DOHH2 (cell line): Measurements from ENCODE around the gene KPNA6.
A peak's percentile ranks its signal among the peaks of the same experiment; 100 is the strongest.
"Not testable (repeated sequence)": the region's sequence is repeated elsewhere in the genome, so short reads cannot be mapped to it uniquely, and the experiment has no call there.

Experiments used
- H3F3A ChIP-seq: fragments of 200-600 bp; sonication (generic), shearing (Covaris generic); 2 replicates; pipeline ENCODE4 v1.6.0; 2016; ENCODE audit warnings: antibody characterized with exemption, mild to moderate bottlenecking; ENCODE audit not compliant: control insufficient read depth, insufficient read depth
- H3K27ac ChIP-seq: fragments of 200-600 bp; sonication (generic); 2 replicates; pipeline ENCODE4 v1.5.1; 2014; ENCODE audit warnings: low read depth, mild to moderate bottlenecking, low read length, moderate library complexity
- H3K27me3 ChIP-seq: fragments of 200-600 bp; sonication (generic); 2 replicates; pipeline ENCODE4 v1.6.1; 2014; ENCODE audit warnings: mild to moderate bottlenecking, low read length, mixed read lengths; ENCODE audit not compliant: control insufficient read depth
- H3K36me3 ChIP-seq: fragments of 200-600 bp; sonication (generic); 2 replicates; pipeline ENCODE4 v1.6.1; 2014; ENCODE audit warnings: mild to moderate bottlenecking, low read length, moderate library complexity, mixed read lengths; ENCODE audit not compliant: control insufficient read depth
- H3K4me1 ChIP-seq: fragments of 200-600 bp; sonication (generic); 2 replicates; pipeline ENCODE4 v1.6.1; 2014; ENCODE audit warnings: mild to moderate bottlenecking, low read length, mixed read lengths; ENCODE audit not compliant: control insufficient read depth
- H3K4me2 ChIP-seq: fragments of 200-600 bp; sonication (generic); 2 replicates; pipeline ENCODE4 v1.6.0; 2014; ENCODE audit warnings: mild to moderate bottlenecking, low read length, moderate library complexity
- H3K4me3 ChIP-seq: fragments of 200-600 bp; sonication (generic); 2 replicates; pipeline ENCODE4 v1.5.1; 2014; ENCODE audit warnings: mild to moderate bottlenecking, low read length, mixed read lengths
- H3K79me2 ChIP-seq: fragments of 200-600 bp; sonication (generic); 2 replicates; pipeline ENCODE4 v1.6.1; 2014; ENCODE audit warnings: mild to moderate bottlenecking, low read length, mixed read lengths; ENCODE audit not compliant: control insufficient read depth
- H3K9me2 ChIP-seq: fragments of 200-600 bp; sonication (generic); replicated peaks from 2 replicates; pipeline ENCODE4 v1.6.1; 2014; ENCODE audit warnings: mild to moderate bottlenecking, low read length, mixed read lengths; ENCODE audit not compliant: control insufficient read depth
- H3K9me3 ChIP-seq: fragments of 200-600 bp; sonication (generic); 2 replicates; pipeline ENCODE4 v1.6.1; 2014; ENCODE audit warnings: antibody characterized with exemption, low read length, mixed read lengths; ENCODE audit not compliant: control insufficient read depth, insufficient read depth
- H4K20me1 ChIP-seq: fragments of 200-600 bp; sonication (generic); 2 replicates; pipeline ENCODE4 v1.6.0; 2014; ENCODE audit warnings: low read depth, mild to moderate bottlenecking, antibody characterized with exemption, low read length, moderate library complexity; ENCODE audit not compliant: control insufficient read depth, insufficient read depth
- EZH2phosphoT487 ChIP-seq: fragments of 200-600 bp; sonication (generic); IDR thresholded peaks from 2 replicates; pipeline ENCODE4 v1.6.1; 2017; ENCODE audit warnings: borderline replicate concordance, mild to moderate bottlenecking, antibody characterized with exemption, low read length, moderate library complexity, mixed read lengths
- TF ChIP-seq, protein P1 (sequence below): fragments of 200-600 bp; sonication (generic); IDR thresholded peaks from one replicate; pipeline ENCODE4 v1.5.1; 2014; ENCODE audit warnings: antibody characterized with exemption, mild to moderate bottlenecking, low read depth, low read length; ENCODE audit not compliant: poor library complexity, severe bottlenecking

KPNA6 gene

GRCh38 chr1:32063261-32063681 is 44.6 kb upstream of the KPNA6 start:
- Histone ChIP-seq H3F3A (peaks cover 32% of the 10 kb centered on the region), H3K9me3 (no peaks in the 10 kb centered on the region), H3K4me2 (no peak overlapping the region), H4K20me1 (peaks cover 7% of the 10 kb centered on the region; the same call in 1 of the 2 replicates), H3K27me3 (no peaks in the 10 kb centered on the region), H3K4me1 (peaks cover 7% of the 10 kb centered on the region), H3K36me3 (peaks cover 34% of the 10 kb centered on the region), H3K9me2 (no peaks in the 10 kb centered on the region), H3K79me2 (no peaks in the 10 kb centered on the region), H3K27ac (no peak overlapping the region), H3K4me3 (no peak overlapping the region)
- no peak for TF ChIP-seq EZH2phosphoT487
- TF ChIP-seq, protein P1, sequence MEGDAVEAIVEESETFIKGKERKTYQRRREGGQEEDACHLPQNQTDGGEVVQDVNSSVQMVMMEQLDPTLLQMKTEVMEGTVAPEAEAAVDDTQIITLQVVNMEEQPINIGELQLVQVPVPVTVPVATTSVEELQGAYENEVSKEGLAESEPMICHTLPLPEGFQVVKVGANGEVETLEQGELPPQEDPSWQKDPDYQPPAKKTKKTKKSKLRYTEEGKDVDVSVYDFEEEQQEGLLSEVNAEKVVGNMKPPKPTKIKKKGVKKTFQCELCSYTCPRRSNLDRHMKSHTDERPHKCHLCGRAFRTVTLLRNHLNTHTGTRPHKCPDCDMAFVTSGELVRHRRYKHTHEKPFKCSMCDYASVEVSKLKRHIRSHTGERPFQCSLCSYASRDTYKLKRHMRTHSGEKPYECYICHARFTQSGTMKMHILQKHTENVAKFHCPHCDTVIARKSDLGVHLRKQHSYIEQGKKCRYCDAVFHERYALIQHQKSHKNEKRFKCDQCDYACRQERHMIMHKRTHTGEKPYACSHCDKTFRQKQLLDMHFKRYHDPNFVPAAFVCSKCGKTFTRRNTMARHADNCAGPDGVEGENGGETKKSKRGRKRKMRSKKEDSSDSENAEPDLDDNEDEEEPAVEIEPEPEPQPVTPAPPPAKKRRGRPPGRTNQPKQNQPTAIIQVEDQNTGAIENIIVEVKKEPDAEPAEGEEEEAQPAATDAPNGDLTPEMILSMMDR: peak; percentile 68

DNA sequence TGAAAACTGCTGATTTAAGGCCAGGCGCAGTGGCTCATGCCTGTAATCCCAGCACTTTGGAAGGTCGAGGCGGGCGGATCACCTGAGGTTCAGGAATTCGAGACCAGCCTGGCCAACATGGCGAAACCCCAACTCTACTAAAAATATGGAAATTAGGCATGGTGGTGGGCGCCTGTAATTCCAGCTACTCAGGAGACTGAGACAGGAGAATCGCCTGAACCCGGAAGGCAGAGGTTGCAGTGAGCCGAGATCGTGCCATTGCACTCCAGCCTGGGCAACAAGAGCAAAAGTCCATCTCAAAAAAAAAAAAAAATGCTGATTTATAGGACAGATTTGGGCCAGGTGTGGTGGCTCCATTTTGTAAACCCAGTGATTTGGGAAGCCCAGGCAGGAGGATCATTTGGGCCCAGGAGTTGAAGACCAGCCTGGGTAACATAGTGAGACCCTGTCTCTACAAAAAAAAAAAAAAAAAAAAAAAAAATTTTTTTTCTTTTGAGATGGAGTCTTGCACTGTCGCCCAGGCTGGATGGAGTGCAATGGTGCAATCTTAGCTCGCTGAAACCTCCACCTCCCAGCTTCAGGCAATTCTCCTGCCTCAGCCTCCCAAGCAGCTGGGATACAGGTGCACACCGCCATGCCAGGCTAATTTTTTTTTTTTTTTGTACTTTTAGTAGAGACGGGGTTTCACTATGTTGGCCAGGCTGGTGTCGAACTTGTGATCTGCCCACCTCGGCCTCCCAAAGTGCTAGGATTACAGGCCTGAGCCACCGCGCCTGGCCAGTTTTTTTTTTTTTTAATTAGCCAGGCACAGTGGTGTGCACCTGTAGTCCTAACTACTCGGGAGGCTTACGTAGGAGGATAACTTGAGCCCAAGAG is 42.0 kb upstream of the KPNA6 start:
- not testable (repeated sequence) for H3K79me2 ChIP-seq, H3K9me3 ChIP-seq, H3K9me2 ChIP-seq, H3K4me1 ChIP-seq, H3K27me3 ChIP-seq, H3K27ac ChIP-seq, H4K20me1 ChIP-seq, H3K4me3 ChIP-seq, H3K36me3 ChIP-seq
- Histone ChIP-seq H3K4me2 (peak overlapping the region; percentile 42), H3F3A (peaks cover 23% of the 10 kb centered on the region)

DNA sequence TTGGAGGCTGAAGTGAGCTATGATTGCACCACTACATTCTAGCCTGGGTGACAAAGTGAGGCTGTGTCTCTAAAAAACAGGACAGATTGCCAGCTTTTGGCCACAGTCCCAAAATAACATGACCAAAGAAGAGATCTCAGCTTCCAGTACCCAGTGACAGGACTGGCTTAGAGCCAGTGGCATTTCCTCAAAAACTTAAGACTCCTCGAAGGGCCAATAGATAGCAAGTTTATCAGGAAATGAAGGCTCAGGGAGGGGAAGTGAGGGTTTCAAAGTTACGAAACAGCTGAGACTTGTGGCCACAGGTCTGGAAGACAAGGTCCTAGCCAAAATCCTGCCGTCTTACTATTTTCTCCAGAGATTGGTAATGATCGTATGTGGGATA is 41.4 kb upstream of the KPNA6 start:
- H3K79me2 ChIP-seq: no peaks in the 10 kb centered on the region
- H3K4me3 ChIP-seq: no peak overlapping the region
- H3K4me2 ChIP-seq: peak overlapping the region; percentile 42
- H3K36me3 ChIP-seq: peaks cover 5% of the 10 kb centered on the region; the same call in 1 of the 2 replicates
- H3K4me1 ChIP-seq: peaks cover 8% of the 10 kb centered on the region
- 0 out of 2 replicates have a peak, but pooled peaks cover 4% of the 10 kb centered on the region for H3K27me3 ChIP-seq
- H3K27ac ChIP-seq: no peak overlapping the region
- H4K20me1 ChIP-seq: peaks cover 7% of the 10 kb centered on the region; the same call in 1 of the 2 replicates
- no peaks in the 10 kb centered on the region for H3K9me2 ChIP-seq
- peaks cover 21% of the 10 kb centered on the region for H3F3A ChIP-seq
- no peaks in the 10 kb centered on the region for H3K9me3 ChIP-seq
- TF ChIP-seq, protein P1: no peak
- TF ChIP-seq EZH2phosphoT487: no peak

DNA sequence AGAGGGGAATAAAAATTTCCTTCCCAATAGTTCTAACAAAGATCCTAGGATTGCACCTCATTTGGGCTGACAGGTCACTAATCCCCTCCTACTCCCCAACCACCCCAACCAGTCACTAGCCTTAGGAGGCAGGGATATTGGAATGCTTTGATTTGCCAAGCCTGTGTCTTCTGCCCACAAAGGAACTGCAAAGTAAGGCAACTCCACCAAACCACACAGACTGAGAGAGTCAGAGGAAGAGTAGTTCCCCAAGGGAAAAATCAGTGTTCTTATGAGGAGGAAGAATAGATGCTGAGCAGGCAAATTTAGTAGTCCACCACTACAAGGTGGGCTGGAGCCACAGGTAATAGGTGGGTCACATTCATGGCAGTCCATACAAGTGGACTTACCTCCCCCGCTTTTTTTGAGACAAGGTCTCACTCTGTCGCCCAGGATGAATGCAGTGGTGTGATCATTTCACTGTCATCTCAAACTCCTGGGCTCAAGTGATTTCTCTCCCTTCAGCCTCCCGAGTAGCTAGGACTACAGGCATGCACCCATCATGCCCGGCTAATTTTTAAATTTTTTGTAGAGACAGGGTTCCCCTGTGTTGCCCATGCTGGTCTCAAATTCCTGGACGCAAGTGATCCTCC is 38.8 kb upstream of the KPNA6 start:
- peaks cover 2% of the 10 kb centered on the region for H3K36me3 ChIP-seq
- no peaks in the 10 kb centered on the region for H3K9me3 ChIP-seq
- no peaks in the 10 kb centered on the region for H3K9me2 ChIP-seq
- no peak overlapping the region for H3K27ac ChIP-seq
- peaks cover 26% of the 10 kb centered on the region for H3K4me1 ChIP-seq
- TF ChIP-seq EZH2phosphoT487: no peak
- TF ChIP-seq, protein P1: no peak
- 0 out of 2 replicates have a peak, but pooled peaks cover 4% of the 10 kb centered on the region for H3K27me3 ChIP-seq
- no peak overlapping the region for H3K4me2 ChIP-seq
- H4K20me1 ChIP-seq: peaks cover 3% of the 10 kb centered on the region; the same call in 1 of the 2 replicates
- no peak overlapping the region for H3K4me3 ChIP-seq
- peaks cover 10% of the 10 kb centered on the region for H3K79me2 ChIP-seq
- peaks cover 19% of the 10 kb centered on the region for H3F3A ChIP-seq
